ENCODE data around the gene ISG20L2.

ISG20L2 gene

GRCh38 chr1:156741481-156741983 is 13.0 kb upstream of the ISG20L2 start:
- in situ Hi-C loops (cut with MboI; ENCODE audit: low sequenced_read_pairs) = no loop called here

- in situ Hi-C loops (cut with MboI; ENCODE audit: low sequenced_read_pairs) = no loop called here
These were observed 12.3 kb upstream of the ISG20L2 start, which contains the start of gene MRPL24 for GRCh38 chr1:156740741-156741480. Gene MRPL24, minus strand, starts transcription at chr1:156741088. Its CDS starts 2,384 bp downstream, at chr1:156738704.

- in situ Hi-C loops (cut with MboI; ENCODE audit: low sequenced_read_pairs) = no loop called here
These were observed 11.7 kb upstream of the ISG20L2 start for GRCh38 chr1:156740237-156740740.

GRCh38 chr1:156738916-156739315 is 10.3 kb upstream of the ISG20L2 start:
- in situ Hi-C loops (cut with MboI; ENCODE audit: low sequenced_read_pairs) = no loop called here

- in situ Hi-C loops (cut with MboI; ENCODE audit: low sequenced_read_pairs) = no loop called here
These were observed 9.8 kb upstream of the ISG20L2 start for GRCh38 chr1:156738407-156738806.

GRCh38 chr1:156733989-156734584 is 5.5 kb upstream of the ISG20L2 start:
- in situ Hi-C loops (cut with MboI; ENCODE audit: low sequenced_read_pairs) = no loop called here

GRCh38 chr1:156727926-156728598 is 504 bp downstream of the ISG20L2 start, which contains the start of gene METTL25B:
Gene METTL25B, plus strand, starts transcription at chr1:156728469. Its CDS starts 636 bp downstream, at chr1:156729105.
- in situ Hi-C loops (cut with MboI; ENCODE audit: low sequenced_read_pairs) = no loop called here

- in situ Hi-C loops (cut with MboI; ENCODE audit: low sequenced_read_pairs) = no loop called here
These were observed 1.1 kb downstream of the ISG20L2 start for GRCh38 chr1:156727492-156727891.

- in situ Hi-C loops (cut with MboI; ENCODE audit: low sequenced_read_pairs) = no loop called here
These were observed 1.9 kb downstream of the ISG20L2 start for GRCh38 chr1:156726549-156727226.

GRCh38 chr1:156725683-156726280 is 2.8 kb downstream of the ISG20L2 start:
- in situ Hi-C loops (cut with MboI; ENCODE audit: low sequenced_read_pairs) = no loop called here

GRCh38 chr1:156721535-156721934 is 7.0 kb downstream of the ISG20L2 start:
- in situ Hi-C loops (cut with MboI; ENCODE audit: low sequenced_read_pairs) = loop anchor here (25.0 kb wide), 1 partner anchor 166 kb away; the partner anchor contains the start of gene PEAR1

GRCh38 chr1:156721131-156721530 is 7.4 kb downstream of the ISG20L2 start:
- in situ Hi-C loops (cut with MboI; ENCODE audit: low sequenced_read_pairs) = loop anchor here (25.0 kb wide), 1 partner anchor 166 kb away; the partner anchor contains the start of gene PEAR1

- in situ Hi-C loops (cut with MboI; ENCODE audit: low sequenced_read_pairs) = loop anchor here (25.0 kb wide), 1 partner anchor 170 kb away; the partner anchor contains the start of gene PEAR1
These were observed 11.2 kb downstream of the ISG20L2 start for GRCh38 chr1:156717351-156717750.

GRCh38 chr1:156714830-156715229 is 13.7 kb downstream of the ISG20L2 start:
- in situ Hi-C loops (cut with MboI; ENCODE audit: low sequenced_read_pairs) = loop anchor here (25.0 kb wide), 1 partner anchor 172 kb away; the partner anchor contains the start of gene PEAR1

GRCh38 chr1:156712626-156713025 is 15.9 kb downstream of the ISG20L2 start:
- in situ Hi-C loops (cut with MboI; ENCODE audit: low sequenced_read_pairs) = loop anchor here (25.0 kb wide), 1 partner anchor 175 kb away; the partner anchor contains the start of gene PEAR1

GRCh38 chr1:156711011-156711817 is 17.4 kb downstream of the ISG20L2 start:
- in situ Hi-C loops (cut with MboI; ENCODE audit: low sequenced_read_pairs) = loop anchor here (25.0 kb wide), 1 partner anchor 176 kb away; the partner anchor contains the start of gene PEAR1

GRCh38 chr1:156709757-156710489 is 18.6 kb downstream of the ISG20L2 start:
- in situ Hi-C loops (cut with MboI; ENCODE audit: low sequenced_read_pairs) = loop anchor here (25.0 kb wide), 1 partner anchor 177 kb away; the partner anchor contains the start of gene PEAR1

- in situ Hi-C loops (cut with MboI; ENCODE audit: low sequenced_read_pairs) = loop anchor here (25.0 kb wide), 1 partner anchor 178 kb away; the partner anchor contains the start of gene PEAR1
These were observed 19.5 kb downstream of the ISG20L2 start for GRCh38 chr1:156709031-156709430.

Measured in HL-60/S4 treated with retinoic acid at 250 ng/mL for 4 days and 3 days (cell line).